ES-I3 (cell line): Measurements from ENCODE around the gene TAF9.

ENCODE experiments used
- H3K36me3 ChIP-seq: 2 replicates; pipeline ENCODE4 v1.6.1; 2013; ENCODE audit warnings: mild to moderate bottlenecking, low read length, control low read depth, moderate library complexity; ENCODE audit not compliant: insufficient read depth
- H3K4me1 ChIP-seq: 2 replicates; pipeline ENCODE4 v1.6.1; 2013; ENCODE audit warnings: mild to moderate bottlenecking, control low read depth, low read length; ENCODE audit not compliant: insufficient read depth
- H3K9ac ChIP-seq: 2 replicates; pipeline ENCODE4 v1.6.1; 2013; ENCODE audit warnings: low read depth, mild to moderate bottlenecking, low read length, moderate library complexity
- H3K9me3 ChIP-seq: 2 replicates; pipeline ENCODE4 v1.6.1; 2013; ENCODE audit warnings: mild to moderate bottlenecking, low read length, moderate library complexity; ENCODE audit not compliant: control insufficient read depth, insufficient read depth

The TAF9 gene

DNA sequence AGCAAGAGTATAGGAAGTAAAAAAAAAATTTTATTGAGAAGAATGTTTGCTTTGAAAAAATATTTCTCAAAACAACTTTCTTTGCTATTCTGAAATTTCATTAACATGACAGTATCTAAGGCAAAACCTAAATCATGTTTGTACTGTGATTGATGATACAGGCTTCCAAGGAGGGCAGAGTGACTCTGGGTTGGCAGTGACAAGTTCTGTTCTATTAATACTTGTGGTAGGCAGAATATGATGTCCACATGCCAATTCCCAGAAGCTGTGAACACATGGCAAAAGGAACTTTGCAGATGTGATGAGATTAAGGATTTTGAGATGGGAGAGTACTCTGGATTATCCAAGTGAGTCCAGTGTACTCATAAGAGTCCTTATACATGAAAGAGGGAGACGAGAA lies 53.3 kb downstream of the TAF9 start:
- Histone ChIP-seq H3K9ac (no peak overlapping the region), H3K36me3 (no peaks in the 10 kb centered on the region), H3K4me1 (no peaks in the 10 kb centered on the region)

More for the DNA sequence above, 53.3 kb downstream of the TAF9 start:
- no peaks in the 10 kb centered on the region for H3K9me3 ChIP-seq
